Nephron (organoid): Measurements from ENCODE around the gene HELQ.

Experiments used
- H3K27ac Mint-ChIP-seq, 3 experiments: 2 replicates each; pipeline ENCODE4 v1.8.0; 2020; ENCODE audit warnings: mixed read lengths in 3 of 3, mild to moderate bottlenecking in 2 of 3, moderate library complexity in 1 of 3
- H3K27me3 Mint-ChIP-seq: 2 replicates; pipeline ENCODE4 v1.8.0; 2021; ENCODE audit warnings: low read depth, mild to moderate bottlenecking, moderate library complexity, mixed read lengths
- H3K36me3 Mint-ChIP-seq: 2 replicates; pipeline ENCODE4 v1.8.0; 2020; ENCODE audit warnings: low read depth, mixed read lengths
- H3K4me1 Mint-ChIP-seq: 2 replicates; pipeline ENCODE4 v1.8.0; 2020; ENCODE audit warnings: mixed read lengths
- H3K4me3 Mint-ChIP-seq, 3 experiments: 2 replicates each; pipeline ENCODE4 v1.8.0; 2020; ENCODE audit warnings: mild to moderate bottlenecking in 3 of 3, mixed read lengths in 3 of 3, moderate library complexity in 2 of 3
- H3K9me3 Mint-ChIP-seq: 2 replicates; pipeline ENCODE4 v1.8.0; 2020; ENCODE audit warnings: mixed read lengths
- TF ChIP-seq, protein P1 (sequence below), 3 experiments: fragments of 200-600 bp; sonication (generic); IDR thresholded peaks; one replicate each; pipeline ENCODE4 v1.5.0; 2021; ENCODE audit warnings: antibody characterized with exemption in 3 of 3; ENCODE audit not compliant: unreplicated experiment in 3 of 3

The HELQ gene

GRCh38 chr4:83490876-83491450, 35.3 kb upstream of the HELQ start:
- H3K27me3 Mint-ChIP-seq = no peaks in the 10 kb centered on the region
- H3K36me3 Mint-ChIP-seq = no peaks in the 10 kb centered on the region
- H3K4me3 Mint-ChIP-seq = no peak overlapping the region
- H3K4me1 Mint-ChIP-seq = no peaks in the 10 kb centered on the region
- H3K27ac Mint-ChIP-seq = no peak overlapping the region
- TF ChIP-seq, protein P1, sequence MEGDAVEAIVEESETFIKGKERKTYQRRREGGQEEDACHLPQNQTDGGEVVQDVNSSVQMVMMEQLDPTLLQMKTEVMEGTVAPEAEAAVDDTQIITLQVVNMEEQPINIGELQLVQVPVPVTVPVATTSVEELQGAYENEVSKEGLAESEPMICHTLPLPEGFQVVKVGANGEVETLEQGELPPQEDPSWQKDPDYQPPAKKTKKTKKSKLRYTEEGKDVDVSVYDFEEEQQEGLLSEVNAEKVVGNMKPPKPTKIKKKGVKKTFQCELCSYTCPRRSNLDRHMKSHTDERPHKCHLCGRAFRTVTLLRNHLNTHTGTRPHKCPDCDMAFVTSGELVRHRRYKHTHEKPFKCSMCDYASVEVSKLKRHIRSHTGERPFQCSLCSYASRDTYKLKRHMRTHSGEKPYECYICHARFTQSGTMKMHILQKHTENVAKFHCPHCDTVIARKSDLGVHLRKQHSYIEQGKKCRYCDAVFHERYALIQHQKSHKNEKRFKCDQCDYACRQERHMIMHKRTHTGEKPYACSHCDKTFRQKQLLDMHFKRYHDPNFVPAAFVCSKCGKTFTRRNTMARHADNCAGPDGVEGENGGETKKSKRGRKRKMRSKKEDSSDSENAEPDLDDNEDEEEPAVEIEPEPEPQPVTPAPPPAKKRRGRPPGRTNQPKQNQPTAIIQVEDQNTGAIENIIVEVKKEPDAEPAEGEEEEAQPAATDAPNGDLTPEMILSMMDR (IDR thresholded peaks at IDR 0.05; ENCODE audit: unreplicated experiment in 3 of 3) = peak; percentile 77 to 80 (median 77)
- H3K9me3 Mint-ChIP-seq = no peaks in the 10 kb centered on the region

DNA sequence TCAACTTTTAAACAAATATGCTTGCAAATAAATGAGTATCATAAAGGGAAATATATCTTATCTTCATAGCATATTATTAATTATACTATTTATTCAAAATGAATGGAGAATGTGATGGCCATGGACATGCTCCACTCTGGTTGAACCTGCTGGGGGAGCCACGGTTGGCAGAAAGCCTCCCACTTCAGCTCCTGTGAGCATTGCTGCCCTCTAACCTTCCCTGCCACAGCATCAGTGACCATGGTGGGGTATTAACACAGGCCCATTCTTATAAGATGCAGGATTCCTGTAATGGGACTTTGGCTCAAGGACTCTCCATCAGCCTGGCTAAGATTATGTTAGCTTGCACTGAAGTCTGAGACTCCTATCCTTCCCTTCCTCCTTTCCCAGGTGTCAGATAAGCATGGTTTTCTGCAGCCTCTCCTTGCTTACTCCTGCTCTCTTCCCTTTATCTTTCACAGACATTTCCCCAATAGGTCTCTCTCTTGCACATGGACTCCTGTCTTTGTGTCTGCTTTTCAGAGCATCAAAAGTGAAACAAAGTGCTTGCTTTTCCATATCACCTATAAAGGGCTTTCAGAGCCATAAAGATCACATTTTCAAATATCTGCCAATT, 34.2 kb upstream of the HELQ start:
- no peak overlapping the region for H3K27ac Mint-ChIP-seq
- TF ChIP-seq, protein P1 (IDR thresholded peaks at IDR 0.05; ENCODE audit: unreplicated experiment in 3 of 3) = no peak
- no peaks in the 10 kb centered on the region for H3K27me3 Mint-ChIP-seq
- H3K36me3 Mint-ChIP-seq = no peaks in the 10 kb centered on the region
- H3K4me1 Mint-ChIP-seq = peaks cover 5% of the 10 kb centered on the region
- peak overlapping the region in 1 of 3 experiments; percentile 47 for H3K4me3 Mint-ChIP-seq
- no peaks in the 10 kb centered on the region for H3K9me3 Mint-ChIP-seq

DNA sequence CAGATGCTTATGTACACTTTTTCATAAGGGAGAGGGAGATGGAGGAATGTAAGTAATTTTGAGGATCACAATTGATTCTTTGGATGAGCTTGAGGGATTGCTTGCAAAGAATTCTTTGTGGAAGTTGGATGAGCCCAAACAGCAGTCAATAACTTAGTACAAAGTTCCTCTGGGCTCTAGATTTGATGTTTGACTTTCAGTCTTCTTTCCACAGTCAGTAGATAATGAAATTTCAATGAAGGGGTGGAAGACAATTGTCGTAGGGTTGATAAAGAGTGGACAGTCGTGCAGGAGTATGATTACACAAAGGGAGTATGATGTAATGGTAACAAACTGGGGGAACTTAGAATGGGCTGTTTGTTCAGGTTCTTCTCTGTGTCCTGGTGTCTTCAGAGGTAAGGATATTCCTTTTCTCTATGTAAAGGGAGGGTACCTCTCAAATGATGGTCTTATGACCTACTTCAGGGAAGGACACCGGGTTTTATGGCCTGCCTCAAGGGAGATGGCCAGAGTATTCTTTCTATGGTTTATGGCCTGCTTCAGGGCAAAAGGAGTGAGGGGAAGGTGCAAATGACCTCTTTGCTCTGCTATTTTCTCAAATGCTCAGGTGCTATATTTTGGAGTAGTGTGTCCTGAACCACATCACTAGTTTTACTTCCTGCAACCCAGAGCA, 31.0 kb upstream of the HELQ start:
- no peaks in the 10 kb centered on the region for H3K27me3 Mint-ChIP-seq
- H3K36me3 Mint-ChIP-seq = no peaks in the 10 kb centered on the region
- H3K4me3 Mint-ChIP-seq = peak overlapping the region; percentile 4 to 33 (median 6)
- no peaks in the 10 kb centered on the region for H3K9me3 Mint-ChIP-seq
- H3K4me1 Mint-ChIP-seq = peaks cover 14% of the 10 kb centered on the region
- TF ChIP-seq, protein P1 (IDR thresholded peaks at IDR 0.05; ENCODE audit: unreplicated experiment in 3 of 3) = no peak
- H3K27ac Mint-ChIP-seq = peak overlapping the region in 1 of 3 experiments; percentile 3

DNA sequence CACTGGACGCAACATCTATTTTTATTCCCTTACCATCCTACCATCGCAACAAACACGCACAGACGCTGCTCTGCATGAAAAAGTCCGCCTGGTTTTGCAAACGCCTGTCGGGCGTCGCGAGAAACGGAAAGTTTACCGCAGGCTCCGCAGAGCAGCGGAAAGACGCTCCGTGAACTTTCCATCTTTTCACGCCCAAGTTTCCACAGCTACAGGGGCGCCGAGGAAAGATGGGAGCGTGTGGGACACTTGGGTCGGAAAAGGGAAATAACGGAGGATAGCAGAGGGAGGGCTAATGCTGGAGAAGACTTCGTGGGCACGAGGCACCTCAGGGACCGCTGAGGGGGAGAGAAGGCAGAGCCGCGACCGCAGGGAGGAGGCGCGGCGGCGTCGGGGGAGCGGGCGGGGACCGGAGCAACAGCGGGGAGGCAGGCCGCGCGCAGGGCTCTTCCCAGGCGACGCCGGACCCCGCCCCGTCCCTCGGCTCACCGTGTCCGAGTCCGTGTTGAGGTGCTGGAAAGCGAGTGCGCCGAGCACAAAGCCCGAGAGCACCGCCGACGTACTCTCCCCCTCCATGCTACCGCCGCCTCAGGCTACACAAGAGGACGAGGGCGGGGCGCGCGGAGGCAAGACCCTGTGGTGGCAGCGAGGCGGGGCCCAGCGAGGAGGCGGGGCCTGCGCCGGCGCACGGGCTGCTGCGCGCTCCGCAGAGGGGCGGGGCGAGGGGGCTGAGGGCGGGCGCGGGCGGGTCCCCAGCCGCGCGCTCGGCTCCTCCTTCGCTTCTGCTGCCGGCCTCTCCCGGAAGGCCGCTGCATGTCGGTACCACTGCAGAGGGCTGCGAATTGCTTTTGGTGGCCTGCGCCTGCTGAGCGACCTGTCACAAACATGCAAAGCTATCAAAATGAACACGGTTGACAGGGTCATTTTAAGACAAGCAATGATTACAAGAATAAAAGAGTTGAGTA, 29.2 kb upstream of the HELQ start, which contains the start of gene ABRAXAS1:
Gene ABRAXAS1 (minus strand): TSS at position 601 of the 962 bp plus-strand sequence. CDS start 28 bp downstream, at position 573.
- Mint-ChIP-seq H3K27me3 (no peaks in the 10 kb centered on the region), H3K9me3 (no peaks in the 10 kb centered on the region), H3K4me1 (peaks cover 14% of the 10 kb centered on the region), H3K4me3 (peak within 1 kb of the TSS; percentile 93 to 98 (median 96)), H3K36me3 (peaks cover 9% of the 10 kb centered on the region), H3K27ac (peak within 1 kb of the TSS; percentile 84 to 97 (median 94))
- TF ChIP-seq, protein P1 (IDR thresholded peaks at IDR 0.05; ENCODE audit: unreplicated experiment in 3 of 3) = no peak

DNA sequence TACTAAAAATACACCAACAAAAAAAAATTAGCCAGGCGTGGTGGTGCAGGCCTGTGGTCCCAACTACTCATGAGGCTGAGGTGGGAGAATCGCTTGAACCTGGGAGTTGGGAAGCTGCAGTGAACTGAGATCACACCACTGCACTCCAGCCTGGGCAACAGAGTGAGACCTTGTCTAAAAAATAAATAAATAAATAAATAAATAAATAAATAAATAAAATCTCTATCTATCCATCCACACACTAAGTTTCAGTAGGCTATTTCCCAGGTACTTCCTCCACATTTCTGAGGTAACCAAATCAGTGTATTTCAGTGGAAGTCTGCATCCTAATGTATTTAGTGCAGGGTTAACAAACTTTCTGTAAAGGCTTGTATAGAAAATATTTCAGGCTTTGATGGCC, 18.3 kb upstream of the HELQ start:
- Mint-ChIP-seq H3K9me3 (no peaks in the 10 kb centered on the region), H3K27ac (no peak overlapping the region), H3K36me3 (peaks cover 28% of the 10 kb centered on the region), H3K27me3 (no peaks in the 10 kb centered on the region), H3K4me1 (no peaks in the 10 kb centered on the region), H3K4me3 (no peak overlapping the region)
- TF ChIP-seq, protein P1 (IDR thresholded peaks at IDR 0.05; ENCODE audit: unreplicated experiment in 3 of 3) = no peak
